A549 (cell line): ENCODE results near the gene TOR2A.

ENCODE experiments used
- EP300 ChIP-seq, 2 experiments: fragments of >200 bp; sonication (Bioruptor Twin); formaldehyde crosslinking; IDR thresholded peaks; 2 replicates in 1 of 2; 3 replicates in 1 of 2; pipeline ENCODE4 v1.6.1; 2016 to 2017
- HOXA7 ChIP-seq: fragments of 250-450 bp; sonication (Bioruptor Pico); IDR thresholded peaks from 2 replicates; pipeline ENCODE4 v1.5.0; 2020; ENCODE audit warnings: mild to moderate bottlenecking, moderate library complexity
- POLR2A ChIP-seq: IDR thresholded peaks from 2 replicates; pipeline ENCODE4 v1.6.1; 2012; ENCODE audit warnings: mild to moderate bottlenecking, low read length
- SMC3 ChIP-seq: fragments of >200 bp; sonication (Bioruptor Twin); formaldehyde crosslinking; IDR thresholded peaks from 3 replicates; pipeline ENCODE4 v1.6.1; 2018; ENCODE audit warnings: inconsistent platforms
- TF ChIP-seq, protein P1 (sequence below): fragments of >200 bp; sonication (Bioruptor Twin); formaldehyde crosslinking; IDR thresholded peaks from 3 replicates; pipeline ENCODE4 v1.5.1; 2016

GRCh38 chr9:127756233-127756632, 21.1 kb upstream of the TOR2A start:
- TF ChIP-seq HOXA7 (CRISPR knock-in tag) (no peak), EP300 (IDR thresholded peaks at IDR 0.05) (no peak), SMC3 (no peak), POLR2A (no peak)
- TF ChIP-seq, protein P1, sequence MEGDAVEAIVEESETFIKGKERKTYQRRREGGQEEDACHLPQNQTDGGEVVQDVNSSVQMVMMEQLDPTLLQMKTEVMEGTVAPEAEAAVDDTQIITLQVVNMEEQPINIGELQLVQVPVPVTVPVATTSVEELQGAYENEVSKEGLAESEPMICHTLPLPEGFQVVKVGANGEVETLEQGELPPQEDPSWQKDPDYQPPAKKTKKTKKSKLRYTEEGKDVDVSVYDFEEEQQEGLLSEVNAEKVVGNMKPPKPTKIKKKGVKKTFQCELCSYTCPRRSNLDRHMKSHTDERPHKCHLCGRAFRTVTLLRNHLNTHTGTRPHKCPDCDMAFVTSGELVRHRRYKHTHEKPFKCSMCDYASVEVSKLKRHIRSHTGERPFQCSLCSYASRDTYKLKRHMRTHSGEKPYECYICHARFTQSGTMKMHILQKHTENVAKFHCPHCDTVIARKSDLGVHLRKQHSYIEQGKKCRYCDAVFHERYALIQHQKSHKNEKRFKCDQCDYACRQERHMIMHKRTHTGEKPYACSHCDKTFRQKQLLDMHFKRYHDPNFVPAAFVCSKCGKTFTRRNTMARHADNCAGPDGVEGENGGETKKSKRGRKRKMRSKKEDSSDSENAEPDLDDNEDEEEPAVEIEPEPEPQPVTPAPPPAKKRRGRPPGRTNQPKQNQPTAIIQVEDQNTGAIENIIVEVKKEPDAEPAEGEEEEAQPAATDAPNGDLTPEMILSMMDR = no peak
